Neural progenitor cell (in vitro differentiated cells): ENCODE data around the gene WDR93. TPM values are rescaled to one million over a fixed set of nuclear protein-coding genes. Genes with fewer than 3 reads are reported as not detected.

Experiments used
- DNase-seq: peaks from one replicate; pipeline ENCODE4 v3.0.0-alpha.2; 2016; ENCODE audit warnings: low spot score
- H2AFZ ChIP-seq: fragments of 200-600 bp; sonication (generic); replicated peaks from 2 replicates; pipeline ENCODE4 v1.6.1; 2016; ENCODE audit warnings: antibody characterized with exemption
- H3F3A ChIP-seq: fragments of 200-600 bp; sonication (generic); 2 replicates; pipeline ENCODE4 v1.6.1; 2016; ENCODE audit warnings: antibody characterized with exemption, low read depth
- H3K27ac ChIP-seq: fragments of 200-600 bp; sonication (generic); 2 replicates; pipeline ENCODE4 v1.5.1; 2016; ENCODE audit warnings: mild to moderate bottlenecking
- H3K27me3 ChIP-seq: fragments of 200-600 bp; sonication (generic); 2 replicates; pipeline ENCODE4 v1.6.1; 2016; ENCODE audit warnings: mild to moderate bottlenecking, moderate library complexity
- H3K36me3 ChIP-seq: fragments of 200-600 bp; sonication (generic); 2 replicates; pipeline ENCODE4 v1.5.1; 2016
- H3K4me1 ChIP-seq: fragments of 200-600 bp; sonication (generic); 2 replicates; pipeline ENCODE4 v1.6.1; 2016; ENCODE audit warnings: mixed run types
- H3K4me2 ChIP-seq: fragments of 200-600 bp; sonication (generic); 2 replicates; pipeline ENCODE4 v1.6.1; 2016
- H3K4me3 ChIP-seq: fragments of 200-600 bp; sonication (generic); 2 replicates; pipeline ENCODE4 v1.5.1; 2016
- H3K79me2 ChIP-seq: fragments of 200-600 bp; sonication (generic); 2 replicates; pipeline ENCODE4 v1.6.1; 2016; ENCODE audit warnings: low read depth
- H3K9ac ChIP-seq: fragments of 200-600 bp; sonication (generic); 2 replicates; pipeline ENCODE4 v1.6.1; 2016
- H3K9me3 ChIP-seq: fragments of 200-600 bp; sonication (generic); 2 replicates; pipeline ENCODE4 v1.5.1; 2016; ENCODE audit warnings: low read depth
- H4K20me1 ChIP-seq: fragments of 200-600 bp; sonication (generic); 2 replicates; pipeline ENCODE4 v1.6.1; 2016; ENCODE audit warnings: low read depth
- H3K27ac Mint-ChIP-seq: 3 replicates; pipeline ENCODE4 v1.8.0; 2021; ENCODE audit warnings: mixed read lengths
- H3K27me3 Mint-ChIP-seq: 2 replicates; pipeline ENCODE4 v1.8.0; 2022; ENCODE audit warnings: low read depth, mild to moderate bottlenecking, inconsistent platforms, moderate library complexity, mixed read lengths; ENCODE audit not compliant: insufficient read depth
- H3K36me3 Mint-ChIP-seq: 3 replicates; pipeline ENCODE4 v1.8.0; 2021; ENCODE audit warnings: mixed read lengths
- H3K4me1 Mint-ChIP-seq: 3 replicates; pipeline ENCODE4 v1.8.0; 2021; ENCODE audit warnings: mixed read lengths
- H3K4me3 Mint-ChIP-seq: 3 replicates; pipeline ENCODE4 v1.8.0; 2021; ENCODE audit warnings: mild to moderate bottlenecking, moderate library complexity, mixed read lengths
- H3K9me3 Mint-ChIP-seq: 3 replicates; pipeline ENCODE4 v1.8.0; 2020; ENCODE audit warnings: mixed read lengths
- EZH2 ChIP-seq: fragments of 200-600 bp; sonication (generic); IDR thresholded peaks from 2 replicates; pipeline ENCODE4 v1.6.1; 2017; ENCODE audit warnings: antibody characterized with exemption, mild to moderate bottlenecking, moderate library complexity
- EZH2phosphoT487 ChIP-seq: fragments of 200-600 bp; sonication (generic); IDR thresholded peaks from 2 replicates; pipeline ENCODE4 v1.6.1; 2017; ENCODE audit warnings: antibody characterized with exemption
- total RNA-seq: library from RNA; depleted of rRNA; stranded (reverse); fragments of >200 nt; gene quantifications from 2 replicates; pipeline ENCODE4 v1.2.3, GENCODE V29; 2015; ENCODE audit warnings: low replicate concordance
- TF ChIP-seq, protein P1 (sequence below): fragments of 200-600 bp; sonication (generic); IDR thresholded peaks from 2 replicates; pipeline ENCODE4 v1.5.1; 2017; ENCODE audit warnings: antibody characterized with exemption, mild to moderate bottlenecking

WDR93 gene
- total RNA-seq, 1 donor from 2014 or later, result 0.51 TPM

- no peak for DNase-seq
- H3F3A ChIP-seq, result peaks cover 9% of the 10 kb centered on the region
These were observed 53.0 kb downstream of the WDR93 start for GRCh38 chr15:89743594-89743993.

DNA sequence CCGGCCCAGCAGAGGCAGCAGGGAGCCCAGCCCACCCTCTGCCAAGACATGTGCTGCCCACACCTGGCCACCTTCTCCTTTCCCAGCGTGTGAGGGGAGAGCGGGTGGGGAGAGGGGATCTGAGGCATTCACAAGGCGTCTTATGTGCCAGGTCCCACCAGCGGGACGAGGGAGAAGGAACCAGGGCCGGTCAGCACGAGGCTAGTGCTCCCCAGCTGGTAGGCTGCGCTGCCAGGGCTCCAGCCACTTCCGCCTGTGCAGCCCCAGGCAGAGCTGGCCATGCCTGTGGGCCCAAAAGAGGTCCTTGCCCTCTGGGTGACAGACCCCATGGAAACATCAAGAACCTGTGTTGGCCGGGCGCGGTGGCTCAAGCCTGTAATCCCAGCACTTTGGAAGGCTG is 54.5 kb downstream of the WDR93 start:
- H3K4me3 Mint-ChIP-seq, result no peak overlapping the region
- H3K4me3 ChIP-seq, result no peak overlapping the region
- H3K9me3 ChIP-seq, result no peaks in the 10 kb centered on the region
- H3K9ac ChIP-seq, result no peak overlapping the region
- H3K4me1 Mint-ChIP-seq, result peaks cover 3% of the 10 kb centered on the region
- no peak overlapping the region for H3K27ac Mint-ChIP-seq
- H3K36me3 Mint-ChIP-seq, result no peaks in the 10 kb centered on the region
- H4K20me1 ChIP-seq, result peaks cover 14% of the 10 kb centered on the region
- peaks cover 11% of the 10 kb centered on the region for H3F3A ChIP-seq
- no peak for DNase-seq
- H3K36me3 ChIP-seq, result no peaks in the 10 kb centered on the region
- no peaks in the 10 kb centered on the region for H3K79me2 ChIP-seq
- H3K27ac ChIP-seq, result no peak overlapping the region
- no peaks in the 10 kb centered on the region for H3K9me3 Mint-ChIP-seq
- peaks cover 64% of the 10 kb centered on the region for H3K27me3 ChIP-seq
- H3K27me3 Mint-ChIP-seq, result peaks cover 31% of the 10 kb centered on the region
- H3K4me2 ChIP-seq, result no peak overlapping the region
- H2AFZ ChIP-seq, result no peak overlapping the region
- no peaks in the 10 kb centered on the region for H3K4me1 ChIP-seq
- TF ChIP-seq EZH2phosphoT487, result no peak

More at GRCh38 chr15:89743594-89743993, 53.0 kb downstream of the WDR93 start:
- no peak for TF ChIP-seq EZH2phosphoT487
- TF ChIP-seq, protein P1, sequence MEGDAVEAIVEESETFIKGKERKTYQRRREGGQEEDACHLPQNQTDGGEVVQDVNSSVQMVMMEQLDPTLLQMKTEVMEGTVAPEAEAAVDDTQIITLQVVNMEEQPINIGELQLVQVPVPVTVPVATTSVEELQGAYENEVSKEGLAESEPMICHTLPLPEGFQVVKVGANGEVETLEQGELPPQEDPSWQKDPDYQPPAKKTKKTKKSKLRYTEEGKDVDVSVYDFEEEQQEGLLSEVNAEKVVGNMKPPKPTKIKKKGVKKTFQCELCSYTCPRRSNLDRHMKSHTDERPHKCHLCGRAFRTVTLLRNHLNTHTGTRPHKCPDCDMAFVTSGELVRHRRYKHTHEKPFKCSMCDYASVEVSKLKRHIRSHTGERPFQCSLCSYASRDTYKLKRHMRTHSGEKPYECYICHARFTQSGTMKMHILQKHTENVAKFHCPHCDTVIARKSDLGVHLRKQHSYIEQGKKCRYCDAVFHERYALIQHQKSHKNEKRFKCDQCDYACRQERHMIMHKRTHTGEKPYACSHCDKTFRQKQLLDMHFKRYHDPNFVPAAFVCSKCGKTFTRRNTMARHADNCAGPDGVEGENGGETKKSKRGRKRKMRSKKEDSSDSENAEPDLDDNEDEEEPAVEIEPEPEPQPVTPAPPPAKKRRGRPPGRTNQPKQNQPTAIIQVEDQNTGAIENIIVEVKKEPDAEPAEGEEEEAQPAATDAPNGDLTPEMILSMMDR, result no peak
- no peak for TF ChIP-seq EZH2
- Mint-ChIP-seq H3K4me3 (no peak overlapping the region), H3K9me3 (no peaks in the 10 kb centered on the region), H3K4me1 (no peaks in the 10 kb centered on the region), H3K27ac (no peak overlapping the region), H3K27me3 (peaks cover 20% of the 10 kb centered on the region), H3K36me3 (no peaks in the 10 kb centered on the region)
- Histone ChIP-seq H3K4me1 (no peaks in the 10 kb centered on the region), H3K36me3 (no peaks in the 10 kb centered on the region), H3K27ac (no peak overlapping the region), H3K9ac (no peak overlapping the region), H2AFZ (no peak overlapping the region), H3K9me3 (no peaks in the 10 kb centered on the region), H3K27me3 (peaks cover 49% of the 10 kb centered on the region), H3K4me3 (no peak overlapping the region), H3K79me2 (no peaks in the 10 kb centered on the region), H4K20me1 (peaks cover 6% of the 10 kb centered on the region), H3K4me2 (no peak overlapping the region)

- Histone ChIP-seq H3K27me3 (peaks cover 70% of the 10 kb centered on the region), H3K4me2 (no peak overlapping the region), H4K20me1 (peaks cover 14% of the 10 kb centered on the region), H3K4me3 (no peak overlapping the region), H3K27ac (no peak overlapping the region), H2AFZ (no peak overlapping the region), H3K9ac (no peak overlapping the region), H3K36me3 (no peaks in the 10 kb centered on the region), H3K9me3 (no peaks in the 10 kb centered on the region), H3K79me2 (no peaks in the 10 kb centered on the region), H3F3A (peaks cover 11% of the 10 kb centered on the region), H3K4me1 (no peaks in the 10 kb centered on the region)
- Mint-ChIP-seq H3K9me3 (no peaks in the 10 kb centered on the region), H3K4me3 (no peak overlapping the region), H3K27me3 (peaks cover 31% of the 10 kb centered on the region), H3K27ac (no peak overlapping the region), H3K36me3 (no peaks in the 10 kb centered on the region), H3K4me1 (peaks cover 3% of the 10 kb centered on the region)
- TF ChIP-seq, protein P1, result no peak
- no peak for TF ChIP-seq EZH2
- no peak for TF ChIP-seq EZH2phosphoT487
- no peak for DNase-seq
These were observed 55.2 kb downstream of the WDR93 start for GRCh38 chr15:89745768-89746167.

GRCh38 chr15:89746386-89746780 is 55.8 kb downstream of the WDR93 start:
- Histone ChIP-seq H3K27ac (no peak overlapping the region), H3K4me3 (no peak overlapping the region), H3K4me2 (no peak overlapping the region), H4K20me1 (peaks cover 14% of the 10 kb centered on the region), H3K36me3 (no peaks in the 10 kb centered on the region), H3K9ac (no peak overlapping the region), H3K9me3 (no peaks in the 10 kb centered on the region), H3K4me1 (no peaks in the 10 kb centered on the region), H3K27me3 (peaks cover 77% of the 10 kb centered on the region), H3K79me2 (no peaks in the 10 kb centered on the region), H2AFZ (no peak overlapping the region), H3F3A (peaks cover 11% of the 10 kb centered on the region)
- Mint-ChIP-seq H3K27ac (no peak overlapping the region), H3K4me3 (no peak overlapping the region), H3K4me1 (peaks cover 3% of the 10 kb centered on the region), H3K36me3 (no peaks in the 10 kb centered on the region), H3K9me3 (no peaks in the 10 kb centered on the region), H3K27me3 (peaks cover 29% of the 10 kb centered on the region)
- DNase-seq, result no peak
- TF ChIP-seq, protein P1, result no peak
